Stimulated activated CD8-positive, alpha-beta memory T cell treated with anti-CD3 and anti-CD28 coated beads, Interleukin-4, amount 100 ng/mL, for 48 hours (primary cell): ENCODE results near the gene TTC27.

Experiments used
- DNase-seq: peaks from one replicate; pipeline ENCODE4 v3.0.0-alpha.2; 2020

TTC27 gene

GRCh38 chr2:32671885-32672533 lies 44.2 kb downstream of the TTC27 start:
- DNase-seq: no peak

- no peak for DNase-seq
Measured at GRCh38 chr2:32678825-32679224, 51.0 kb downstream of the TTC27 start.

- DNase-seq: no peak
Measured at GRCh38 chr2:32680942-32681341, 53.1 kb downstream of the TTC27 start.

DNA sequence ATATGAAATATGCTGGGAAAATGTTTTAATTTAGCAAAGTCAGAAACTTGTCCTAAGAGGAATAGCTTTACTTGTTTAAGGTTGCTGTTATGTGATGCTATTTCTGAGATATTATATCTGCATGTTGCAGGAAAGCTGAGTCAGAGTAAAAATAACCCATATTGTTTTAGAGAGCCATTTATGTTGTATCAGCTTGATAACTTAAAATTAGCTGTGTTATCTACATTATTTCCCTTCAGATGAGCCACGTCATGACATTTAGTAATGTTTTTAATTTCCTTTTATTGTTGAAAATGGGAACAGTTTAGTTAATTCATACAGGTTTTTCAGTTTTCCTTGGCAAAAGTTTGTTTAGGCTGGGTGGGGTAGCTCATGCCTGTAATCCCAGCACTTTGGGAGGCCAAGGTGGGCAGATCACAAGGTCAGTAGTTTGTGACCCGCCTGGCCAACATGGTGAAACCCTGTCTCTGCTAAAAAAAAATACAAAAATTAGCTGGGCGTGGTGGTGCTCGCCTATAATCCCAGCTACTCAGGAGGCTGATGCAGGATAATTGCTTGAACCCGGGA lies 55.8 kb downstream of the TTC27 start:
- no peak for DNase-seq

- DNase-seq: no peak
Measured at GRCh38 chr2:32688541-32688940, 60.7 kb downstream of the TTC27 start.

GRCh38 chr2:32691678-32692077 lies 63.8 kb downstream of the TTC27 start:
- DNase-seq: no peak

DNA sequence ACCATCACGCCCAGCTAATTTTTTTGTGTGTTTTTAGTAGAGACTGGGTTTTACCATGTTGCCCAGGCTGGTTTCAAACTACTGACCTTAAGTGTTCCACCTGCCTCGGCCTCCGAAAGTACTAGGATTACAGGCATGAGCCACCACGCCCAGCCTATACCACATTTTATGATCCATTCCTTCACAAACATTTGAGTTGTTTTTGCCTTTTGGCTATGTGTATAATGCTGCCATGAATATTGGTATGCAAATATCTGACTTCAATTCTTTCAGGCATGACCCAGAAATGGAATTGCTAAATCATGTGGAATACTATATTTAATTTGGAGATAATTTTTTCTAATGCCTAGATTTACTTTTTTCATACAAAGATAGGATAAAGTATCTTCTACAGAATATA lies 68.6 kb downstream of the TTC27 start:
- no peak for DNase-seq

DNA sequence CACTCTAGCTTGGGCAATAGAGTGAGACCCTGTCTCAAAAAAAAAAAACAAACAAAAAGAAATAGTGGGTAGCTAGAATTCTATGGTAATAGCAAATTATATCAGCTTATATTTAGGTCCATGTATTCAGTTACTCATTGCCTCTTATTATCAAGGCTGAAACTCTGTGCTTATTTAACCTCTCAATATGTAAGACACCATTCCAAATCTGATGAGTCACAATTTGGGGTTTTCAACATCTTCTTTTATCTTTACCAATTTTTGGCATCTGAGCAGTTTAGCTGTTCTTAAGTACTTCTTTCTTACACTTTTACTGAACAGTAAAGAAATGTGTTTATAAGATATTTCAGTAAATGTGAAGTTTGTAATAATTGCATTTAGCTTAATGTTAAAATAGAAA lies 69.3 kb downstream of the TTC27 start:
- no peak for DNase-seq

GRCh38 chr2:32699151-32699550 lies 71.3 kb downstream of the TTC27 start:
- no peak for DNase-seq

GRCh38 chr2:32701806-32702205 lies 74.0 kb downstream of the TTC27 start:
- DNase-seq: no peak

DNA sequence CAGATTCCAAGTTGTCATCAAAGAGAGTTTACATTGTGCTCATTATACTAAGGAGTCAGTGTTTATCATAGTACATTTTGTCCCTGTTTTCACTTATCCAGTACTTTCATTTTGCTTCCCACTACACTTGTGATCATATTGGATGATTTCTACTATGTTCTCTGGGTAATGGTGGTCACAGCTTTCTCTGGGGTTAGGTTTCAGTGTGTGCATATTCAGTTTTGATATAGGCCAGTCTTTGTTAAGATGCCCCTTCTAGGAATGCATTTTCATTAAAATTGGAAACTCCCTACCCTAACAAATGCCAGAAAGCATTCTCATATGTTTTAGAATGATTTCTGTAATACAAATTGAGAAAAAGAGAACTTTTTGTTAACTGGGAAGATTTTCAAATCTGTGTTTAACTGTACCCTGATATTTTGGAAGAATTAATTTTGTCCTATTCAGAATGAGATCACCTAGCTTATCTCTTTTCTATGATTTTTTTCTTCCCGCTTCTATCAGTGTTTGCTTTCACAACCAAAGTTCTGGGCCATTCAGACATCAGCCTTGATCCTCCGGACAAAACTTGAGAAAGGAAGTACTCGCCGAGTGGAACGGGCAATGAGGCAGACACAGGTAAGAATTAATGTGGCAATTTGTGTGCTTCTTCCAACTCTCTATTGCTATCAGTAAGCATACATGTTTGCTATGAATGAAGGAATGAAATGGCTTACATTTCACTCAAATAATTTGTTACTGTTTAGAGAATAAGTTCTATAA lies 74.6 kb downstream of the TTC27 start:
- no peak for DNase-seq

GRCh38 chr2:32706815-32707579 lies 79.1 kb downstream of the TTC27 start:
- DNase-seq: no peak

- DNase-seq: no peak
Measured at GRCh38 chr2:32711219-32711618, 83.4 kb downstream of the TTC27 start.

DNA sequence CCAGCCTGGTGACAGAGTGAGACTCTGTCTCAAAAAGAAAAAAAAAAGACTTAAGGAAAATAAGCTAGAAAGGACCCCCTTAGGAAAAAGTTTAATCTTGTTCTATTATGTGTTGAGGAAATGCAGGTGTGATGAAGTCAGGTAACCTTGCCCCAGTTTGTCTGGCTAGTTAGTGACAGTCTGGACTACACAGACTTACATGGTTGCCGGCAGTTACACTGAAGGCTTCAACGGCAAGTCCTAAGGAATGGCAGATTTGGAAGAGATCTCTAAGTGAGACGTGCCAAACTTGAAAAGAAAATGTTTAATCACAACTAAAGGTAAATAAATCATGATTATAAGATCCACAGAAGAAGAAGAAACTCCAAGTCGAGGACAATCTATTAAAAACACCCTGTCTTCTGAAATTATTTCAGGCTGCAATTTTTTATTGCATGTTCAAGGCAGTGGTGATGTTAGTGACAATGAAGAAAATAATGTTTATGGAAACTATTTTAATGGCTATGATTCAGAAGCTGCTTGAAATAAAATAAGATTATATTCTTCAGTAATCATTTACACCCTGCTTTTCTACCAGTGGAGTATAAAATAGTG lies 84.2 kb downstream of the TTC27 start:
- no peak for DNase-seq

GRCh38 chr2:32712870-32713269 lies 85.0 kb downstream of the TTC27 start:
- no peak for DNase-seq

DNA sequence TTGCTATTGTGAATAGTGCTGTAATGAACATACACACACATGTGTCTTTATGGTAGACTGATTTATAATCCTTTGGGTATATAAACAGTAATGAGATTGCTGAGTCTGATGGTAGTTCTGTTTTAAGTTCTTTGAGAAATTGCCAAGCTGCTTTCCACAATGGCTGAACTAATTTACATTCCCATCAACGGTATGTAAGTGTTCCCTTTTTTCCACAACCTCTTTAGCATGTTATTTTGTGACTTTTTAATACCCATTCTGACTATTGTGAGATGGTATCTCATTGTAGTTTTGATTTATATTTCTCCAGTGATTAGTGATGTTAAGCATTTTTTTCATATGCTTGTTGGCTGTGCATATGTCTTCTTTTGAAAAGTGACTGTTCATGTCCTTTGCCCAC lies 86.7 kb downstream of the TTC27 start:
- DNase-seq: no peak

DNA sequence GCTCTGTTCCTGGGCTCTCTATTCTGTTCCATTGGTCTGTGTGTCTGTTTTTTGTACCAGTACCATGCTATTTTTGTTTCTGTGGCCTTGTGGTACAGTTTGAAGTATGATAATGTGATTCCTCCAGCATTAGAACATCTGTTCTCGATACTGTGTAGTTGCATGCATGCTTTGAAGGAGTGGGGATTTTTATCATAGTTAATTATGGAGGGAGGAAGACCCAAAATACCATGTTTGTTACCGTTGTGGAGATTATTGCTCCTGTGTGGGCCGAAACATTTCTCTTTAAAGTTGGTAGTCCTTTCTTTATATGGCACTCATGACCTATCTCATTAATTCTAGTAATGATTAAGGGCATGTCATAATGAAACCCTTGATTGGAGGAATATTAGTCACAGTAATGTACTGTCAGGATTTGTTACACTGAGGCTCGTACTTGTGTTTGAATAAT lies 87.6 kb downstream of the TTC27 start:
- no peak for DNase-seq

- DNase-seq: no peak
Measured at GRCh38 chr2:32715981-32716380, 88.1 kb downstream of the TTC27 start.

GRCh38 chr2:32716598-32716997 lies 88.7 kb downstream of the TTC27 start:
- no peak for DNase-seq

DNA sequence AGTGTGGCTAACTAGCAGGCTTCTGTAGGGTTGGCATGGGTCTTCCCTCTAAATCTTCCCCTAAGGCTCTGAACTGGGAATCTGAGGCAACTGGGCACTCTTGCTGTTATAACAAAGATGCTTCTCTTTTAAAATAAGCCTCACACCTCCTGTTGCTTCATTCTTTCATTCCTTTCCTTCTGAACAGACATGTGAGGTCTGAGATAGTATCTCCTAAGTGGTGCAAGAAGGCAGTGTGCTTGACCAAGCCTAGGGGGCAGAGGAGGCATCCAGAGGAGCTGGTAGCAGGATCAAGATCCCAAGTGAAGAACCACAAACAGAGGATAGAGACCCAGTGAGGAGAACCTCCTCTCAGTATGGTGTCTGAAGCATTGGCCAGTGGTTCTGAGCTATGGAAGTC lies 90.9 kb downstream of the TTC27 start:
- no peak for DNase-seq

DNA sequence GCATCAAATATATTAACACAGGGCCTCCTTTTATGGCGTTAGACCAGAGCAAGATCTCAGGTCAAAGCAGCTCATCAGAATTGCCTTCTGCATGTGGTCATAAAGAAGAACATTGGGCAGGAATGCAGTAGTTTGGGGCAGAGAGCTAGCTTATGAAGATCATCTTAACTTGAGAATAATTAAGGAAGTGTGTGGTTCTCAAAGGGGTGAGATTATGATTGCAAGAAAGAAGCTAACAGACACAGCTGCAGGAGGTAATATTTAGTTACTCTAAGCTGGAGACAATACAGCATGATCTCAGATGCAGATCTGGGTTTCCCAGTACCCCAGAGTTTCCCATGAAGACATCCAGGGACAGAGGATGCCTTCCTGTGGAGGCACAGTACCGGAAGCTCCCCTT lies 91.6 kb downstream of the TTC27 start:
- DNase-seq: no peak

DNA sequence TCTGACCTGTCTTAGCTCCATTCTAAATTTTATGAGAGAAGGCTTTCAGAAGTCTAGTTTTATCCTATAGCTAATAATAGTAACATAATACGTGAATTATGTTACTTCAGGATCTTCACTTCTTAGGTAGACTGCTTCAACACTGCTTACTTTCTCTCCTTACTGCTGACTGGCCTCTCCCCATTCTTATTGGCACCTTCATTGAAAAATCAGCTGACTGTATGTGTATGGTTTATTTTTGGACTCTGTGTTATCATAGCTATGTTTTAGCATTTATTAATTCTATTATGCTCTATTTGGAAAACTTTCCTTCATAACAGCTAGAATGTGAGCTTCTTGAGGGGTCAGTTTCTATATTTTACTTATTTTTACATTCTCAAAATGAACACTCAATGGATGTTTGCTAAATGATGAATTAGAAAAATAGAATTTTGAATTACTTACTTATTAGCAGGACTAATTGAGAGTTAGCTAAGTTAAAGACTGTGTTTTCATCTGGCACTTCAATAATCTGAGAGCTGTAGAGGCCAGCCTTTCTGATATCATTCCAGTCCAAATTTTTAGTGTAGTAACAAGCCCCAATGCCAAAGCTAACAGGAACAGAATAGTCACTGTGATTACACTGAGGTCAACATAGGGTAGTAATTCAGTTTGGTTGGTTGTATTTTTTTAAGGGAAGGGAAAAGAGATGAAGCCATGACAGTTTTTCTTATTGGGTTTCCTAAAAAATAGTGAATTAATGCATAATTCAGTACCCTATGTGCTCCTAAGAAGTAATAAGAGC lies 92.3 kb downstream of the TTC27 start:
- no peak for DNase-seq
